Psoas muscle (tissue), 8 donors: Measurements from ENCODE around the gene LRP1-AS. TPM values are rescaled to one million over a fixed set of nuclear protein-coding genes. Genes with fewer than 3 reads are reported as not detected.

Experiments
- ATAC-seq, 4 donors: fragments of 200-7000 bp; cut with Tn5 transposase; one replicate each; pipeline ENCODE4 v1.9.1; 2020; ENCODE audit warnings: moderate library complexity in 3 of 4, mild to moderate bottlenecking in 2 of 4
- DNase-seq, 2 donors: peaks; one replicate each; pipeline ENCODE4 v3.0.0-alpha.2; 2020
- H3K27ac ChIP-seq: fragments of 200-600 bp; one replicate; pipeline ENCODE4 v1.8.0; 2022
- H3K27me3 ChIP-seq, 3 donors: fragments of 200-600 bp in 1 of 3; one replicate each; pipeline versions ENCODE4 v1.6.1 to v1.8.0; 2013 to 2022; ENCODE audit warnings: low read length in 2 of 3, mild to moderate bottlenecking in 2 of 3, moderate library complexity in 1 of 3; ENCODE audit not compliant: insufficient read depth in 3 of 3
- H3K36me3 ChIP-seq, 2 donors: fragments of 200-600 bp in 1 of 2; one replicate each; pipeline versions ENCODE4 v1.6.1 to v1.8.0; 2013 to 2022; ENCODE audit warnings: low read depth in 1 of 2, mild to moderate bottlenecking in 1 of 2, moderate library complexity in 1 of 2; ENCODE audit not compliant: insufficient read depth in 1 of 2
- H3K4me1 ChIP-seq: fragments of 200-600 bp; one replicate; pipeline ENCODE4 v1.8.0; 2022
- H3K4me3 ChIP-seq: fragments of 200-600 bp; one replicate; pipeline ENCODE4 v1.8.0; 2022; ENCODE audit warnings: mild to moderate bottlenecking
- H3K9me3 ChIP-seq: fragments of 200-600 bp; one replicate; pipeline ENCODE4 v1.8.0; 2022
- CTCF ChIP-seq: fragments of 200-600 bp; IDR thresholded peaks from one replicate; pipeline ENCODE4 v1.8.0; 2022; ENCODE audit warnings: antibody characterized with exemption
- WGBS, 3 donors: extraction: QIAGEN DNeasy Blood & Tissue Kit; methylation state at CpG; one replicate each; pipeline versions ENCODE4 v1.1.6 to v1.1.7; 2013; 5-methylcytosine and 5-hydroxymethylcytosine counted together
- intact Hi-C, 2 donors: fragments of 100-400 bp; cut with DNase I; formaldehyde crosslinking; loops; one replicate each; pipeline versions ENCODE4 v1.11.0 to v1.14.2; 2022
- polyA plus RNA-seq, 3 donors: library from polyadenylated mRNA; stranded (reverse); fragments of 200-250 nt; gene quantifications; one replicate each; pipeline ENCODE4 v1.2.3, GENCODE V29; 2013
- total RNA-seq, 4 donors: library from RNA; stranded (reverse); fragmentation: NEBNext Ultra II Directional in 2 of 4; extraction: Animal tissue kit (Norgen Biotek cat#: 25700) in 2 of 4; gene quantifications; one replicate each; pipeline versions ENCODE4 v1.2.1 to v1.2.4, GENCODE V29; 2021 to 2023
- donor health status: healthy with polysubstance abuse.
- donor health status: DM: no; HTN: no; CAD: no; lungs with moderate emphysema.
- donor health status: Bipolar disorder and iron deficiency.
- donor health status: healthy.
- donor health status: DM: yes; HTN: yes; CAD: no.
- donor health status: DM: no; HTN: no; CAD: no.
- donor health status: DM: no; HTN: no; CAD: no.
- donor health status: DM: yes; HTN: yes; CAD: no.

The LRP1-AS gene
- total and polyA plus RNA-seq, 7 donors: not detected

GRCh38 chr12:57127101-57127725 is 20.2 kb downstream of the LRP1-AS start:
- peak; percentile 22 for TF ChIP-seq CTCF
- Histone ChIP-seq H3K36me3 (no peaks in the 10 kb centered on the region), H3K27ac (peak overlapping the region; percentile 78), H3K9me3 (no peaks in the 10 kb centered on the region), H3K4me3 (peak overlapping the region; percentile 72), H3K4me1 (peaks cover 15% of the 10 kb centered on the region), H3K27me3 (no peaks in the 10 kb centered on the region)
- DNase-seq: peak; percentile 65 to 78
- 2 to 5% (median 3%) methylated on average over 26 of the region's 26 CpGs for WGBS, 3 donors
- intact Hi-C loops: no loop called here
- peak; percentile 19 to 51 (median 47) for ATAC-seq

- no peaks in the 10 kb centered on the region for H3K27me3 ChIP-seq
- peaks cover 9% of the 10 kb centered on the region for H3K4me1 ChIP-seq
- H3K36me3 ChIP-seq: no peaks in the 10 kb centered on the region
- intact Hi-C loops: no loop called here
- peak overlapping the region; percentile 72 for H3K4me3 ChIP-seq
- WGBS, 3 donors: 53 to 63% (median 54%) methylated on average over 7 of the region's 7 CpGs
- H3K27ac ChIP-seq: peak overlapping the region; percentile 78
- DNase-seq (no peak), ATAC-seq (no peak)
- no peak for TF ChIP-seq CTCF
- no peaks in the 10 kb centered on the region for H3K9me3 ChIP-seq
These were observed 20.9 kb downstream of the LRP1-AS start for GRCh38 chr12:57126561-57126960.

GRCh38 chr12:57126061-57126460 is 21.4 kb downstream of the LRP1-AS start:
- no peaks in the 10 kb centered on the region for H3K27me3 ChIP-seq
- H3K36me3 ChIP-seq: no peaks in the 10 kb centered on the region
- H3K4me1 ChIP-seq: peaks cover 8% of the 10 kb centered on the region
- 91 to 94% (median 91%) methylated on average over 11 of the region's 11 CpGs for whole genome bisulfite sequencing, 3 donors
- H3K9me3 ChIP-seq: no peaks in the 10 kb centered on the region
- no peak for ATAC-seq
- intact Hi-C loops: no loop called here
- DNase-seq: no peak
- no peak overlapping the region for H3K4me3 ChIP-seq
- TF ChIP-seq CTCF: no peak
- no peak overlapping the region for H3K27ac ChIP-seq

- ATAC-seq (peak; percentile 53 to 71 (median 64)), DNase-seq (peak in 1 of 2 donors; percentile 63)
- H3K4me3 ChIP-seq: no peak overlapping the region
- 14 to 20% (median 15%) methylated on average over 10 of the region's 10 CpGs for WGBS, 3 donors
- intact Hi-C loops: loop anchor here (1.0 to 2.0 kb wide), 3 partner anchors 50 to 59 kb away; no protein-coding TSS in a partner anchor
- peak; percentile 98 for TF ChIP-seq CTCF
- H3K9me3 ChIP-seq: no peaks in the 10 kb centered on the region
- H3K4me1 ChIP-seq: peaks cover 8% of the 10 kb centered on the region
- H3K27ac ChIP-seq: no peak overlapping the region
- H3K27me3 ChIP-seq: no peaks in the 10 kb centered on the region
- H3K36me3 ChIP-seq: no peaks in the 10 kb centered on the region
These were observed 23.1 kb downstream of the LRP1-AS start for GRCh38 chr12:57124261-57124877.
